Sigmoid colon (tissue), 7 donors: ENCODE results near the gene OAS2. TPM values are rescaled to one million over a fixed set of nuclear protein-coding genes. Genes with fewer than 3 reads are reported as not detected.
A peak's percentile ranks its signal among the peaks of the same experiment; 100 is the strongest.

Experiments
- DNase-seq: peaks from one replicate; pipeline ENCODE4 v3.0.0-alpha.2; 2019
- H3K27ac ChIP-seq, 4 donors: fragments of 200-600 bp; sonication (generic); one replicate each; pipeline ENCODE4 v1.5.1; 2016 to 2019; ENCODE audit warnings: mild to moderate bottlenecking in 1 of 4
- H3K27me3 ChIP-seq, 3 donors: fragments of 200-600 bp; sonication (generic); one replicate each; pipeline ENCODE4 v1.5.1; 2019; ENCODE audit warnings: mild to moderate bottlenecking in 1 of 3
- H3K36me3 ChIP-seq, 4 donors: fragments of 200-600 bp; sonication (generic); one replicate each; pipeline ENCODE4 v1.5.1; 2016 to 2019
- H3K4me1 ChIP-seq, 4 donors: fragments of 200-600 bp; sonication (generic); one replicate each; pipeline ENCODE4 v1.5.1; 2017 to 2019
- H3K4me3 ChIP-seq, 4 donors: fragments of 200-600 bp; sonication (generic); one replicate each; pipeline ENCODE4 v1.5.1; 2017 to 2019; ENCODE audit warnings: mild to moderate bottlenecking in 2 of 4, moderate library complexity in 1 of 4
- H3K9me3 ChIP-seq, 4 donors: fragments of 200-600 bp in 3 of 4; sonication (generic) in 3 of 4; one replicate each; pipeline versions ENCODE4 v1.5.1 to v1.6.1; 2013 to 2019
- EP300 ChIP-seq, 4 donors: sonication (generic); formaldehyde crosslinking; IDR thresholded peaks; one replicate each; pipeline ENCODE4 v1.6.1; 2017; ENCODE audit warnings: antibody characterized with exemption in 4 of 4
- POLR2A ChIP-seq, 2 donors: fragments of 450-650 bp; IDR thresholded peaks; one replicate each; pipeline ENCODE4 v1.6.1; 2016; ENCODE audit warnings: antibody characterized with exemption in 2 of 2, mild to moderate bottlenecking in 2 of 2, moderate library complexity in 2 of 2
- POLR2AphosphoS5 ChIP-seq, 4 donors: sonication (generic); formaldehyde crosslinking; IDR thresholded peaks; one replicate each; pipeline ENCODE4 v1.6.1; 2017; ENCODE audit warnings: antibody characterized with exemption in 4 of 4
- WGBS, 2 donors: extraction: QIAGEN DNeasy Blood & Tissue Kit; methylation state at CpG; one replicate each; pipeline ENCODE4 v1.1.7; 2013; 5-methylcytosine and 5-hydroxymethylcytosine counted together
- intact Hi-C: fragments of 100-400 bp; cut with DNase I; formaldehyde crosslinking; loops from one replicate; pipeline ENCODE4 v1.15.1; 2023
- polyA plus RNA-seq, 3 donors: library from polyadenylated mRNA; stranded (reverse); fragments of 200-250 nt; gene quantifications; one replicate each; pipeline ENCODE4 v1.2.3, GENCODE V29; 2013
- total RNA-seq, 4 donors: library from RNA; depleted of rRNA; stranded (reverse); fragments of >200 nt; gene quantifications; one replicate each; pipeline ENCODE4 v1.1.0, GENCODE V29; 2016
- TF ChIP-seq, protein P1 (sequence below), 4 experiments: fragments of 450-650 bp in 3 of 4; fragments of 200-600 bp in 1 of 4; IDR thresholded peaks; one replicate each; pipeline ENCODE4 v1.5.1; 2016 to 2019; ENCODE audit warnings: antibody characterized with exemption in 4 of 4, mild to moderate bottlenecking in 3 of 4, moderate library complexity in 2 of 4
- donor health status: healthy with polysubstance abuse.
- donor health status: Bipolar disorder and iron deficiency.
- donor health status: healthy.

The OAS2 gene
- total and polyA plus RNA-seq, 7 donors: 2.0 to 28.8 (median 3.9) TPM

GRCh38 chr12:112933129-112933505, 45.2 kb upstream of the OAS2 start:
- Histone ChIP-seq H3K36me3 (no peaks in the 10 kb centered on the region), H3K27me3 (no peaks in the 10 kb centered on the region), H3K9me3 (no peaks in the 10 kb centered on the region), H3K27ac (no peak overlapping the region), H3K4me1 (no peaks in the 10 kb centered on the region), H3K4me3 (no peak overlapping the region)
- intact Hi-C loops: no loop called here
- WGBS, 2 donors: 37 to 71% methylated on average over 2 of the region's 2 CpGs
- TF ChIP-seq POLR2AphosphoS5 (IDR thresholded peaks at IDR 0.05) (no peak), POLR2A (IDR thresholded peaks at IDR 0.05) (no peak), EP300 (IDR thresholded peaks at IDR 0.05) (no peak)
- TF ChIP-seq, protein P1, sequence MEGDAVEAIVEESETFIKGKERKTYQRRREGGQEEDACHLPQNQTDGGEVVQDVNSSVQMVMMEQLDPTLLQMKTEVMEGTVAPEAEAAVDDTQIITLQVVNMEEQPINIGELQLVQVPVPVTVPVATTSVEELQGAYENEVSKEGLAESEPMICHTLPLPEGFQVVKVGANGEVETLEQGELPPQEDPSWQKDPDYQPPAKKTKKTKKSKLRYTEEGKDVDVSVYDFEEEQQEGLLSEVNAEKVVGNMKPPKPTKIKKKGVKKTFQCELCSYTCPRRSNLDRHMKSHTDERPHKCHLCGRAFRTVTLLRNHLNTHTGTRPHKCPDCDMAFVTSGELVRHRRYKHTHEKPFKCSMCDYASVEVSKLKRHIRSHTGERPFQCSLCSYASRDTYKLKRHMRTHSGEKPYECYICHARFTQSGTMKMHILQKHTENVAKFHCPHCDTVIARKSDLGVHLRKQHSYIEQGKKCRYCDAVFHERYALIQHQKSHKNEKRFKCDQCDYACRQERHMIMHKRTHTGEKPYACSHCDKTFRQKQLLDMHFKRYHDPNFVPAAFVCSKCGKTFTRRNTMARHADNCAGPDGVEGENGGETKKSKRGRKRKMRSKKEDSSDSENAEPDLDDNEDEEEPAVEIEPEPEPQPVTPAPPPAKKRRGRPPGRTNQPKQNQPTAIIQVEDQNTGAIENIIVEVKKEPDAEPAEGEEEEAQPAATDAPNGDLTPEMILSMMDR (IDR thresholded peaks at IDR 0.05): no peak
- DNase-seq: no peak

- no peak overlapping the region for H3K27ac ChIP-seq
- WGBS, 2 donors: 61 to 72% methylated on average over 1 of the region's 1 CpG
- DNase-seq: no peak
- intact Hi-C loops: no loop called here
- no peaks in the 10 kb centered on the region for H3K36me3 ChIP-seq
- H3K27me3 ChIP-seq: no peaks in the 10 kb centered on the region
- H3K9me3 ChIP-seq: no peaks in the 10 kb centered on the region
- TF ChIP-seq POLR2A (IDR thresholded peaks at IDR 0.05) (no peak), POLR2AphosphoS5 (IDR thresholded peaks at IDR 0.05) (no peak), EP300 (IDR thresholded peaks at IDR 0.05) (no peak)
- TF ChIP-seq, protein P1 (IDR thresholded peaks at IDR 0.05): no peak
- H3K4me3 ChIP-seq: no peak overlapping the region
- peaks cover 0 to 17% (median 13%) of the 10 kb centered on the region in 4 donors for H3K4me1 ChIP-seq
Observed at GRCh38 chr12:112936264-112936663, 42.1 kb upstream of the OAS2 start.

DNA sequence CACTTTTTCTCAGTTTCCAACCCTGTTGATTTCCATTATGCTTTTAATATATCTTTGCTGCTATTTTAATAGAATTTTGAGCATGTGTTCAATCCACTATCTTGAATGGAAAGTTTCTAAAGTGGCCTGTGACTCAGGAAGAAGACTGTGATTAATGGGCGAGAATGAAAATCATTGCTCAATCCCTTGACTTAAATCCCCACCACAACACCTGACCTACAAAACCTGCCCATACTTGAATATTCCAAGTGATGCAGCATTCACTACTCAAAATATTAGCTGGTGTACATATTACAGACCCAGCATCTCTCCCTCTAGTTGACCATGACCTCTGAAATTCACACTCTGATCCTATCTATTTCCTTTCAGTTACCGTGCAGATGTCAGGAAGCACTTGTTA, 41.4 kb upstream of the OAS2 start:
- 48 to 50% methylated on average over 2 of the region's 2 CpGs for WGBS, 2 donors
- peaks cover 0 to 17% (median 13%) of the 10 kb centered on the region in 4 donors for H3K4me1 ChIP-seq
- H3K4me3 ChIP-seq: no peak overlapping the region
- peak overlapping the region in 1 of 4 donors; percentile 76 for H3K27ac ChIP-seq
- no peaks in the 10 kb centered on the region for H3K36me3 ChIP-seq
- intact Hi-C loops: no loop called here
- H3K27me3 ChIP-seq: no peaks in the 10 kb centered on the region
- TF ChIP-seq POLR2A (IDR thresholded peaks at IDR 0.05) (no peak), POLR2AphosphoS5 (IDR thresholded peaks at IDR 0.05) (no peak), EP300 (IDR thresholded peaks at IDR 0.05) (no peak)
- TF ChIP-seq, protein P1 (IDR thresholded peaks at IDR 0.05): no peak
- H3K9me3 ChIP-seq: no peaks in the 10 kb centered on the region
- DNase-seq: no peak

- TF ChIP-seq POLR2A (IDR thresholded peaks at IDR 0.05) (no peak), EP300 (IDR thresholded peaks at IDR 0.05) (no peak), POLR2AphosphoS5 (IDR thresholded peaks at IDR 0.05) (peak; percentile 14 to 52 (median 36))
- TF ChIP-seq, protein P1 (IDR thresholded peaks at IDR 0.05): no peak
- DNase-seq: peak; percentile 92
- Histone ChIP-seq H3K4me3 (peak within 1 kb of the TSS; percentile 55 to 83 (median 74)), H3K4me1 (peaks cover 0 to 17% (median 13%) of the 10 kb centered on the region in 4 donors), H3K36me3 (no peaks in the 10 kb centered on the region), H3K9me3 (no peaks in the 10 kb centered on the region), H3K27ac (peak within 1 kb of the TSS; percentile 54 to 76 (median 72)), H3K27me3 (no peaks in the 10 kb centered on the region)
- WGBS, 2 donors: 6 to 8% methylated on average over 50 of the region's 50 CpGs
- intact Hi-C loops: no loop called here
Observed at GRCh38 chr12:112937741-112938719, 40.3 kb upstream of the OAS2 start, which contains the start of gene OAS3. OAS3 (plus strand) TSS chr12:112938474; CDS start chr12:112938531, 57 bp downstream.
